Small intestine (tissue), 7 donors: ENCODE measurements around the gene SACM1L. TPM values are rescaled to one million over a fixed set of nuclear protein-coding genes. Genes with fewer than 3 reads are reported as not detected.
A peak's percentile ranks its signal among the peaks of the same experiment; 100 is the strongest.
"Not testable (repeated sequence)": the region's sequence is repeated elsewhere in the genome, so short reads cannot be mapped to it uniquely, and the experiment has no call there.

Experiments used
- DNase-seq, 2 donors: peaks; one replicate each; pipeline versions ENCODE4 v3.0.0 to v3.0.0-alpha.2; 2013
- FAIRE-seq: peaks from 2 replicates; lab custom pipeline; 2012; peaks lifted over from hg19 to GRCh38; lab: Jason Lieb, UNC
- H3K27ac ChIP-seq, 3 donors: one replicate each; pipeline ENCODE4 v1.5.1; 2013; ENCODE audit warnings: low read length in 2 of 3, mild to moderate bottlenecking in 2 of 3, control low read depth in 1 of 3, inconsistent platforms in 1 of 3, low read depth in 1 of 3, moderate library complexity in 1 of 3
- H3K27me3 ChIP-seq, 3 donors: one replicate each; pipeline ENCODE4 v1.6.1; 2013; ENCODE audit warnings: low read length in 3 of 3, inconsistent platforms in 1 of 3; ENCODE audit not compliant: control insufficient read depth in 3 of 3, insufficient read depth in 3 of 3
- H3K36me3 ChIP-seq, 3 donors: one replicate each; pipeline ENCODE4 v1.6.1; 2013; ENCODE audit warnings: low read length in 3 of 3, inconsistent platforms in 1 of 3, low read depth in 1 of 3, mild to moderate bottlenecking in 1 of 3, moderate library complexity in 1 of 3; ENCODE audit not compliant: control insufficient read depth in 3 of 3, insufficient read depth in 2 of 3
- H3K4me1 ChIP-seq, 3 donors: one replicate each; pipeline ENCODE4 v1.6.1; 2013; ENCODE audit warnings: low read length in 2 of 3, inconsistent platforms in 1 of 3, low read depth in 1 of 3, mild to moderate bottlenecking in 1 of 3, moderate library complexity in 1 of 3; ENCODE audit not compliant: control insufficient read depth in 3 of 3, insufficient read depth in 2 of 3
- H3K4me3 ChIP-seq, 3 donors: one replicate each; pipeline ENCODE4 v1.5.1; 2013; ENCODE audit warnings: low read length in 3 of 3, control low read depth in 1 of 3, inconsistent platforms in 1 of 3, low read depth in 1 of 3, mild to moderate bottlenecking in 1 of 3, moderate library complexity in 1 of 3
- H3K9me3 ChIP-seq, 2 donors: one replicate each; pipeline ENCODE4 v1.6.1; 2013; ENCODE audit warnings: low read depth in 1 of 2, low read length in 1 of 2; ENCODE audit not compliant: control insufficient read depth in 2 of 2, insufficient read depth in 1 of 2
- WGBS, 3 donors: extraction: QIAGEN DNeasy Blood & Tissue Kit; methylation state at CpG; one replicate each; pipeline ENCODE4 v1.1.7; 2013; 5-methylcytosine and 5-hydroxymethylcytosine counted together
- polyA plus RNA-seq, 4 donors: library from polyadenylated mRNA; stranded (reverse) in 3 of 4; unstranded in 1 of 4; fragments of 200-250 nt in 3 of 4; fragments of 120-200 nt in 1 of 4; gene quantifications; one replicate each; pipeline versions ENCODE4 v1.2.1 to v1.2.3, GENCODE V29; 2013
- donor health status: healthy with polysubstance abuse.
- donor health status: control.
- donor health status: control.
- donor health status: Bipolar disorder and iron deficiency.
- donor health status: healthy.

Gene SACM1L
- polyA plus RNA-seq, 4 donors = 18.4 to 83.3 (median 30.7) TPM

- Histone ChIP-seq H3K9me3 (no peaks in the 10 kb centered on the region), H3K36me3 (peaks cover 0 to 3% (median 2%) of the 10 kb centered on the region in 3 donors), H3K4me1 (peaks cover 7 to 28% (median 8%) of the 10 kb centered on the region in 3 donors), H3K27ac (peak overlapping the region; percentile 85 to 94 (median 92)), H3K4me3 (peak overlapping the region in 2 of 3 donors; percentile 68 to 83), H3K27me3 (no peaks in the 10 kb centered on the region)
- 5 to 8% (median 6%) methylated on average over 4 of the region's 4 CpGs for WGBS, 3 donors
- DNase-seq (peak in 1 of 2 donors; percentile 24), FAIRE-seq (no peak)
Measured at GRCh38 chr3:45690336-45691035, 1.3 kb downstream of the SACM1L start.

DNA sequence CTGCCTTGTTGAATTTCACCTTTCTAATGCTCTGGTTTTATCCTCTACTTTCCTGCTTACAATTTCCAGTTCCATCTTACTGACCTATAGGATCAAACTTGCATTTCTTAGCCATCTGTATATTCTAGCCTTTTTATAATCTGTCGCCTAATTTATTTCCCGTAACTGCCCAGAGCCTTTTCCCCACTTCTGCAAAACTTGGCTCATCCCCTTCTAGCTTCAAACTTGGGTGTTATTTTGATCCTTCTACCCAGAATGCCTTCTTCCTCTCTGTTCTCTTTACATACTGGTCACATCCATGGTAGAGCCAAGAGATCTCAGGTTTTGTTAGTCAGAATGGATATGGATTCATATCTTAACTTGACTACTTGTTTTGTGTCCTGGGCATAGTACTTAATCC is 2.6 kb downstream of the SACM1L start:
- WGBS, 3 donors = 87 to 96% (median 93%) methylated on average over 2 of the region's 2 CpGs
- no peak overlapping the region for H3K4me3 ChIP-seq
- H3K4me1 ChIP-seq = peaks cover 7 to 25% (median 8%) of the 10 kb centered on the region in 3 donors
- no peaks in the 10 kb centered on the region for H3K9me3 ChIP-seq
- peaks cover 0 to 8% (median 2%) of the 10 kb centered on the region in 3 donors for H3K36me3 ChIP-seq
- no peaks in the 10 kb centered on the region for H3K27me3 ChIP-seq
- no peak overlapping the region for H3K27ac ChIP-seq
- FAIRE-seq (no peak), DNase-seq (no peak)

GRCh38 chr3:45692866-45693265 is 3.7 kb downstream of the SACM1L start:
- no peak for FAIRE-seq
- Histone ChIP-seq H3K27ac (no peak overlapping the region), H3K9me3 (no peaks in the 10 kb centered on the region), H3K36me3 (peaks cover 0 to 8% (median 2%) of the 10 kb centered on the region in 3 donors), H3K27me3 (no peaks in the 10 kb centered on the region), H3K4me3 (no peak overlapping the region), H3K4me1 (peaks cover 7 to 25% (median 8%) of the 10 kb centered on the region in 3 donors)
- no peak for DNase-seq
- WGBS, 3 donors = 74 to 90% (median 83%) methylated on average over 3 of the region's 3 CpGs

DNA sequence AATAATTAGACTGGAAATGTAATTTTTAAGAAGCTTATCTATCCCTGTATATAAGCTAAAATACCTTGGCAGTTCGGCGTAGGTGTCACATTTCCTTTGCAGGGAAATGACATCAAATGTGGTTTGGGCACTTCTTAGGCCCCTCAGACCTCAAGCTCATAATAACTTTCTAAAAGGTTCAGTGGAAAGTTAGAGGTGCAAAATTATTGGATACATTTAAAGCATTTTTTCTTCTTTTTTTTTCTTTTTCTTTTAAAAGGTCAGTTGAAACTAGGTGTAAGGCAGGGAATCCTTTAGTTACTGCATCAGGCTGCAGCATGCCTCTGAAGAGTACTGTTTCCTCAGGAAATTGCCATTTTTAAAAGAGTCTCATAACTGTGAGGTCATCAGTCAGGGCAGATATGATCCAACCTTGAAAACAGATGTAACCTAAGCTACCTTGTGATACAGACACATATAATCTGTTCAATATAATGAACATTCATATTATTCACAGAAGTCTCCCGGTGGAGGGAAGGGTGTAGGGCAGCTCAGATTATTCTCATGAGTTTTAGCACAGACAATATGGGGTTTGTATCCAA is 4.8 kb downstream of the SACM1L start:
- WGBS, 3 donors = 52 to 73% (median 54%) methylated on average over 3 of the region's 3 CpGs
- peaks cover 0 to 13% (median 2%) of the 10 kb centered on the region in 3 donors for H3K36me3 ChIP-seq
- H3K4me3 ChIP-seq = no peak overlapping the region
- DNase-seq = peak in 1 of 2 donors; percentile 40
- peaks cover 5 to 22% (median 7%) of the 10 kb centered on the region in 3 donors for H3K4me1 ChIP-seq
- H3K27me3 ChIP-seq = no peaks in the 10 kb centered on the region
- H3K27ac ChIP-seq = peak overlapping the region in 1 of 3 donors; percentile 71
- FAIRE-seq = no peak
- H3K9me3 ChIP-seq = no peaks in the 10 kb centered on the region

DNA sequence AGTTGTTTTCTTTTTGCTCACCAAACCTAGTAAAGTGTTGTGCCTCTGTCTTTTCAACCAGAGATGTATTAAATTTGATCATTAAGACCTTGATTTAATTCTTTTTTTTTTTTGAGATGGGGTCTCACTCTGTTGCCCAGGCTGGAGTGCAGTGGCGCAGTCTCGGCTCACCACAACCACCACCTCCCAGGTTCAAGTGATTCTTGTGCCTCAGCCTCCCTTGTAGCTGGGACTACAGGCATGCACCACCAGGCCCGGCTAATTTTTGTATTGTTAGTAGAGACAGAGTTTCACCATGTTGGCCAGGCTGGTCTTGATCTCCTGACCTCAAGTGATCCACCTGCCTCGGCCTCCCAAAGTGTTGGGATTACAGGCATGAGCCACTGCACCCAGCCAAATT is 6.0 kb downstream of the SACM1L start:
- peaks cover 5 to 22% (median 6%) of the 10 kb centered on the region in 3 donors for H3K4me1 ChIP-seq
- peaks cover 0 to 17% (median 2%) of the 10 kb centered on the region in 3 donors for H3K36me3 ChIP-seq

GRCh38 chr3:45700570-45701073 is 11.4 kb downstream of the SACM1L start:
- Histone ChIP-seq H3K4me1 (peaks cover 0 to 2% (median 0%) of the 10 kb centered on the region in 3 donors), H3K27me3 (no peaks in the 10 kb centered on the region), H3K27ac (no peak overlapping the region), H3K36me3 (peaks cover 0 to 17% (median 3%) of the 10 kb centered on the region in 3 donors), H3K4me3 (no peak overlapping the region), H3K9me3 (no peaks in the 10 kb centered on the region)
- DNase-seq = no peak
- no peak for FAIRE-seq
- 93 to 95% (median 94%) methylated on average over 6 of the region's 6 CpGs for WGBS, 3 donors

More for the DNA sequence above, 6.0 kb downstream of the SACM1L start:
- H3K27me3 ChIP-seq, DNase-seq, H3K9me3 ChIP-seq, H3K4me3 ChIP-seq, FAIRE-seq, H3K27ac ChIP-seq: not testable (repeated sequence)
- WGBS, 3 donors = 82 to 94% (median 92%) methylated on average over 4 of the region's 4 CpGs

DNA sequence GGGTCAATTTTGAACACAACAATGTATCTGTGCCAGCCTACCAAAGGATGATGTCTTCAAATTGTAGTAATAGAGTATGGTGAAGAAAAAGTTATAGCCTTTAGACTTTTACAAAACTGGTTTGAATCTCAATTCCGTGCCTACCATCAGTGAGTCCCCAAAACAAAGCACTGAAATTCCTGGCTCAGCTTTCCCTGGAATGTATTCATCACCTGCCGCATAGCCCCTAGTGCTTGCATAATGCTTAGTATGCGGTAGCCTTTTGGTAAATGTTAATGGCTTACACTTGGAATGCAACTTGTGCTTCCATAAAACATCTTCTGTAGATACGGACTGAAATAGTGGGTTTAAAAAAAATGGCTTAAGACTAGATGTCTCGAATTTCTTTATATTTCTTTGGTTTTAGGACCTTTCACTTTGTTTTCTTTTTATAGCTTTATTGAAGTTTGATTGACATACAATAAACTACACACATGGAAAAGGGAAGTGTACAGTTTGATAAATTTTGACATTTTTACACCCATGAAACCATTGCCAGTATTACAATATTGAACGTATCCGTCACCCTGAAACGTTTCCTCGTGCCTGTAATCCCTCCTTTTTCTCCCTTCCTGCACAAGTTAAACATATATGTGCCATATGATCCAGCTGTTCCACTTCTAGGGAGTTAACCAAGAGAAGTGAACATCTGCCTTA is 12.1 kb downstream of the SACM1L start:
- Histone ChIP-seq H3K9me3 (no peaks in the 10 kb centered on the region), H3K27me3 (no peaks in the 10 kb centered on the region), H3K4me3 (no peak overlapping the region), H3K4me1 (peaks cover 0 to 3% (median 2%) of the 10 kb centered on the region in 3 donors), H3K36me3 (peaks cover 3 to 13% (median 4%) of the 10 kb centered on the region in 3 donors), H3K27ac (no peak overlapping the region)
- WGBS, 3 donors = 21 to 62% (median 41%) methylated on average over 9 of the region's 9 CpGs
- DNase-seq (no peak), FAIRE-seq (no peak)

DNA sequence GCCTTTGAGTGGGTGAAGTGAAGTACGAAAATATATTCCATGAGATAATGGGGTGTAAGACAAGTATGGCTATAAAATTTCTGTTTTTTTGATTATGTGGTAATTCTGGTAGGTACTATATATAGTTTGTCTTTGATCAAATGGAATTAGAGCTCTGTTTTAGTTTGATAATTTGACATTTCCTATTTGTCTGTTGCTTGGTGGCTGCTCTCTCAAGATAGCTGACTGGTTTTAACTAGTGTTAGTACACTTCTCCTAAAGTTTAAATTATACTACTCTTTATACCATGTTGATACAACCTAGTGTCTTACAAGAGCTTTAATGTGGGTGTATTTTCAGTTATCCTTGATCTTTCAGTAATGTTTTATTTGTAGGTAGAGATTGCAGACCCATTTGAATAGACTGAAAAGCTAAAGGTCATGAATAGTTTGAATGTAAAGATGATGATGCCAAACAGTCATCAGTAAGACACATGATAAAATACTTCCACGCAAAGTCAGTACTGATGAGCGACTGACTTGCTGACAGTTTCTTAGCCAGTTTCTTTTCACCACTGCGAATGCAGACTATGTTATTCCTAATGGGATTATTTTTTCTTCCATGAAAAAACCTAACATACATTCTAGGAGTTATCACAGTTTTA is 15.2 kb downstream of the SACM1L start:
- Histone ChIP-seq H3K9me3 (no peaks in the 10 kb centered on the region), H3K27ac (no peak overlapping the region), H3K36me3 (peaks cover 4 to 10% (median 9%) of the 10 kb centered on the region in 3 donors), H3K27me3 (no peaks in the 10 kb centered on the region), H3K4me1 (peaks cover 0 to 3% (median 2%) of the 10 kb centered on the region in 3 donors), H3K4me3 (no peak overlapping the region)
- DNase-seq = no peak
- WGBS, 3 donors = 93 to 98% (median 95%) methylated on average over 4 of the region's 4 CpGs
- no peak for FAIRE-seq
